Measurements from ENCODE around the gene SYT9. TPM values are rescaled to one million over a fixed set of nuclear protein-coding genes. Genes with fewer than 3 reads are reported as not detected.

SYT9 gene
- total and polyA plus RNA-seq, 8 donors: 0.10 to 0.89 (median 0.31) TPM; not detected in 3

- WGBS, 5 donors: 27 to 33% (median 27%) methylated on average over 6 of the region's 6 CpGs
- Histone ChIP-seq H3K36me3 (no peaks in the 10 kb centered on the region), H3K4me3 (no peak overlapping the region), H3K27me3 (no peaks in the 10 kb centered on the region), H3K27ac (no peak overlapping the region), H3K9me3 (no peaks in the 10 kb centered on the region), H3K4me1 (no peaks in the 10 kb centered on the region)
- no peak for TF ChIP-seq POLR2A (IDR thresholded peaks at IDR 0.05)
- peak in 5 of 7 experiments; percentile 24 to 78 (median 71) for TF ChIP-seq CTCF (IDR thresholded peaks at IDR 0.05)
- peak; percentile 76 to 79 for DNase-seq
- intact Hi-C loops (cut with DNase I; ENCODE audit: low total_unique reads): no loop called here
Observed at GRCh38 chr11:7442588-7443215, 191.0 kb downstream of the SYT9 start.

GRCh38 chr11:7444091-7444981 lies 192.6 kb downstream of the SYT9 start:
- H3K27me3 ChIP-seq: no peaks in the 10 kb centered on the region
- H3K9me3 ChIP-seq: no peaks in the 10 kb centered on the region
- no peak for DNase-seq
- 73 to 84% (median 78%) methylated on average over 6 of the region's 6 CpGs for WGBS, 5 donors
- peaks cover 0 to 2% (median 0%) of the 10 kb centered on the region in 4 donors for H3K4me1 ChIP-seq
- intact Hi-C loops (cut with DNase I; ENCODE audit: low total_unique reads): no loop called here
- no peak for TF ChIP-seq POLR2A (IDR thresholded peaks at IDR 0.05)
- TF ChIP-seq POLR2AphosphoS5 (IDR thresholded peaks at IDR 0.05): no peak
- no peak overlapping the region for H3K27ac ChIP-seq
- H3K36me3 ChIP-seq: no peaks in the 10 kb centered on the region
- H3K4me3 ChIP-seq: no peak overlapping the region

GRCh38 chr11:7445564-7445963 lies 193.9 kb downstream of the SYT9 start:
- WGBS, 5 donors: 75 to 91% (median 86%) methylated on average over 3 to 5 of the region's 5 CpGs
- Histone ChIP-seq H3K36me3 (no peaks in the 10 kb centered on the region), H3K27me3 (no peaks in the 10 kb centered on the region), H3K4me3 (no peak overlapping the region), H3K4me1 (peaks cover 0 to 10% (median 0%) of the 10 kb centered on the region in 4 donors), H3K9me3 (no peaks in the 10 kb centered on the region), H3K27ac (no peak overlapping the region)
- intact Hi-C loops (cut with DNase I; ENCODE audit: low total_unique reads): no loop called here
- TF ChIP-seq POLR2A (IDR thresholded peaks at IDR 0.05) (no peak), POLR2AphosphoS5 (IDR thresholded peaks at IDR 0.05) (no peak), CTCF (IDR thresholded peaks at IDR 0.05) (no peak), EP300 (IDR thresholded peaks at IDR 0.05) (no peak)
- peak in 1 of 2 donors; percentile 33 for DNase-seq

GRCh38 chr11:7448201-7448600 lies 196.5 kb downstream of the SYT9 start:
- Histone ChIP-seq H3K36me3 (no peaks in the 10 kb centered on the region), H3K9me3 (no peaks in the 10 kb centered on the region), H3K4me1 (peaks cover 0 to 10% (median 4%) of the 10 kb centered on the region in 4 donors), H3K4me3 (no peak overlapping the region), H3K27ac (no peak overlapping the region), H3K27me3 (no peaks in the 10 kb centered on the region)
- WGBS, 5 donors: 93 to 98% (median 97%) methylated on average over 12 of the region's 12 CpGs
- no peak for TF ChIP-seq EP300 (IDR thresholded peaks at IDR 0.05)
- DNase-seq: no peak
- intact Hi-C loops (cut with DNase I; ENCODE audit: low total_unique reads): no loop called here

- TF ChIP-seq POLR2A (IDR thresholded peaks at IDR 0.05): no peak
- TF ChIP-seq CTCF (IDR thresholded peaks at IDR 0.05): no peak
- no peak for TF ChIP-seq POLR2AphosphoS5 (IDR thresholded peaks at IDR 0.05)
- no peak for TF ChIP-seq EP300 (IDR thresholded peaks at IDR 0.05)
- 71 to 89% (median 76%) methylated on average over 3 of the region's 3 CpGs for WGBS, 5 donors
Observed at GRCh38 chr11:7449211-7449840, 197.6 kb downstream of the SYT9 start.

More at GRCh38 chr11:7449211-7449840, 197.6 kb downstream of the SYT9 start:
- DNase-seq: peak in 1 of 2 donors; percentile 40
- Histone ChIP-seq H3K4me1 (peaks cover 0 to 10% (median 4%) of the 10 kb centered on the region in 4 donors), H3K27me3 (no peaks in the 10 kb centered on the region), H3K27ac (no peak overlapping the region), H3K36me3 (no peaks in the 10 kb centered on the region), H3K4me3 (no peak overlapping the region), H3K9me3 (no peaks in the 10 kb centered on the region)
- intact Hi-C loops (cut with DNase I; ENCODE audit: low total_unique reads): no loop called here

All from stomach (tissue), 9 donors.